ENCODE measurements around the gene ATP10D. TPM values are rescaled to one million over a fixed set of nuclear protein-coding genes. Genes with fewer than 3 reads are reported as not detected.
"Not testable (repeated sequence)": the region's sequence is repeated elsewhere in the genome, so short reads cannot be mapped to it uniquely, and the experiment has no call there.

Gene ATP10D
- total and polyA plus RNA-seq, 4 donors = 9.3 to 57.4 (median 41.3) TPM

DNA sequence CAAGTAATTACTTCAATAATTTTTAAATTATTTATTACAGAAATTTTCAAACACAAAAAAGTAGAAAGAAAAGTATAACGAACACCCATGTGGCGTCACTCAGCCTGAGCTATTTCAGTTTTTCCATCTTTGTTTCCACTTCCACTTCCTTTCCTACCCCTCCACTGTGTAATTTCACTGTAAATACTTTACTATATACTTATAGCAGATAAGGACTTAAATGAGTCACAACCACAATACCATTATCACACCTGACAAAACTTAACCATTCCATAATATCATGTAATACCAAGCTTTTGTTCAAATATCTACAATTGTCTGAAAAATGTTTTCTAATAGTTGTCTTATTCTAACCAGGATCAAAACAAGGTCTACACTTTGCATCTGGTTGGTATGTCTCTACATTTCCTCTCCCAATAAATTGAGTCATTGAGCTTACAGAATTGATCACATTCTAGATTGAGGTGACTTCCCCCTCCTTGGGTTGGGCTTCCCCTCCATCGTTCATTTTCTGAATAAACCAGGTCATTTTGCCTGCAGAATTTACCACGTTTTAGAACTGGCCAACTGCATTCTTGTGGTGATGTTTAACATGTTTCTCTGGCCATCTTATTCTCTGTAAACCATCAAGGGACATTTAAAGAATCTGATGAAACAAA is 48.7 kb downstream of the ATP10D start:
- ATAC-seq (ENCODE audit: low FRiP score) = no peak
- DNase-seq = no peak
- intact Hi-C loops (cut with DNase I) = loop anchor here (5.0 kb wide), 2 partner anchors 37 to 67 kb away; no protein-coding TSS in a partner anchor
- Histone ChIP-seq H3K36me3 (ENCODE audit: control insufficient read depth in 1 of 2, insufficient read depth in 2 of 2, low read length in 1 of 2) (peaks cover 0 to 4% of the 10 kb centered on the region in 2 donors), H3K9me3 (ENCODE audit: control insufficient read depth, low read length) (no peaks in the 10 kb centered on the region), H3K27me3 (ENCODE audit: control insufficient read depth in 1 of 2, insufficient read depth in 2 of 2, low read length in 1 of 2) (no peaks in the 10 kb centered on the region), H3K4me1 (ENCODE audit: control insufficient read depth in 1 of 2, insufficient read depth in 2 of 2, low read length in 2 of 2) (peaks cover 6 to 12% of the 10 kb centered on the region in 2 donors), H3K27ac (ENCODE audit: low read depth in 1 of 2, low read length in 2 of 2) (no peak overlapping the region), H3K4me3 (ENCODE audit: low read length in 2 of 2) (no peak overlapping the region)
- WGBS, 2 donors = 76 to 78% methylated on average over 4 of the region's 4 CpGs

DNA sequence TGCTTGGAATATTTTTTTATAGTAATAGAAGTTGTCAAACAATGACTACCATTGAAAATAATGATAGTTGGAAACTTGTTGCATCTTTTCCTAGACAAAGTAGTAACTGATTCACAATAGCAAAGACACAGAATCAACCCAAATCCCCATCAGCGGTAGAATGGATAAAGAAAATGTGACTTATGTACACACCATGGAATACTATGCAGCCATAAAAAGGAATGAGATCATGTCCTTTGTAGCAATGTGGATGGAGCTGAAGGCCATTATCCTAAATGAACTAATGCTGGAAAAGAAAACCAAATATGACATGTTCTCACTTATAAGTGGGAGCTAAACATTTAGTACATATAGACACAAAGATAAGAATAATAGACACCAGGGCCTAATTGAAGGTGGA is 49.7 kb downstream of the ATP10D start:
- intact Hi-C loops (cut with DNase I) = loop anchor here (5.0 kb wide), 2 partner anchors 37 to 67 kb away; no protein-coding TSS in a partner anchor
- WGBS, 2 donors = 100% methylated on average over 1 of the region's 1 CpG
- no peak for ATAC-seq (ENCODE audit: low FRiP score)

DNA sequence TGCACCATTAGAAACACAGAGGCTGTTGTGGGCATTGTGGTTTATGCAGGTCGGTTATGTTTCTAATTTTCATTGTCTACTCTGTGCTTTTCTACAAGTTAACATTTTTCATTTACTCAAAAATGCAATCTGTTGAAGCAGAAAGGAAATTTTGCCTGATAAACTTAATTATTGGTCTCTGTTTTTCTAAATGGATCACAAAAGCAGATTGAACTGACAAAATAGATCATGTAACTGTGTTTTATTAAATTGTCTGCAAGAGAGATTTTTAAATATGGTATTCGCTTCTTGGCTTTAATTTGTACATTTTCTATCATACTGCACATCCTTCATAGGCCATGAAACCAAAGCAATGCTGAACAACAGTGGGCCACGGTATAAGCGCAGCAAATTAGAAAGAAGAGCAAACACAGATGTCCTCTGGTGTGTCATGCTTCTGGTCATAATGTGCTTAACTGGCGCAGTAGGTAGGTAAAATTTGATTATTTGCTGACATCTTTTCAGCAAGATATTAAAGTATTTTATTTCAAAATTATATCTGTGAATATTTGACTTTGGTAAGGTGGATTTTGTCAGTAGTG is 50.6 kb downstream of the ATP10D start:
- WGBS, 2 donors = 97% methylated on average over 5 of the region's 5 CpGs
- intact Hi-C loops (cut with DNase I) = no loop called here
- peaks cover 2 to 4% of the 10 kb centered on the region in 2 donors for H3K36me3 ChIP-seq (ENCODE audit: control insufficient read depth in 1 of 2, insufficient read depth in 2 of 2, low read length in 1 of 2)
- H3K27me3 ChIP-seq (ENCODE audit: control insufficient read depth in 1 of 2, insufficient read depth in 2 of 2, low read length in 1 of 2) = no peaks in the 10 kb centered on the region
- no peaks in the 10 kb centered on the region for H3K9me3 ChIP-seq (ENCODE audit: control insufficient read depth, low read length)
- ATAC-seq (ENCODE audit: low FRiP score) (no peak), DNase-seq (no peak)
- no peak overlapping the region for H3K27ac ChIP-seq (ENCODE audit: low read depth in 1 of 2, low read length in 2 of 2)
- no peak overlapping the region for H3K4me3 ChIP-seq (ENCODE audit: low read length in 2 of 2)
- H3K4me1 ChIP-seq (ENCODE audit: control insufficient read depth in 1 of 2, insufficient read depth in 2 of 2, low read length in 2 of 2) = peaks cover 6 to 12% of the 10 kb centered on the region in 2 donors

More for the DNA sequence above, 49.7 kb downstream of the ATP10D start:
- no peaks in the 10 kb centered on the region for H3K27me3 ChIP-seq (ENCODE audit: control insufficient read depth in 1 of 2, insufficient read depth in 2 of 2, low read length in 1 of 2)
- peaks cover 0 to 4% of the 10 kb centered on the region in 2 donors for H3K36me3 ChIP-seq (ENCODE audit: control insufficient read depth in 1 of 2, insufficient read depth in 2 of 2, low read length in 1 of 2)
- H3K27ac ChIP-seq (ENCODE audit: low read depth in 1 of 2, low read length in 2 of 2) = no peak overlapping the region
- DNase-seq = no peak
- H3K4me1 ChIP-seq (ENCODE audit: control insufficient read depth in 1 of 2, insufficient read depth in 2 of 2, low read length in 2 of 2) = peaks cover 6 to 12% of the 10 kb centered on the region in 2 donors
- H3K4me3 ChIP-seq (ENCODE audit: low read length in 2 of 2) = no peak overlapping the region
- H3K9me3 ChIP-seq (ENCODE audit: control insufficient read depth, low read length) = no peaks in the 10 kb centered on the region

DNA sequence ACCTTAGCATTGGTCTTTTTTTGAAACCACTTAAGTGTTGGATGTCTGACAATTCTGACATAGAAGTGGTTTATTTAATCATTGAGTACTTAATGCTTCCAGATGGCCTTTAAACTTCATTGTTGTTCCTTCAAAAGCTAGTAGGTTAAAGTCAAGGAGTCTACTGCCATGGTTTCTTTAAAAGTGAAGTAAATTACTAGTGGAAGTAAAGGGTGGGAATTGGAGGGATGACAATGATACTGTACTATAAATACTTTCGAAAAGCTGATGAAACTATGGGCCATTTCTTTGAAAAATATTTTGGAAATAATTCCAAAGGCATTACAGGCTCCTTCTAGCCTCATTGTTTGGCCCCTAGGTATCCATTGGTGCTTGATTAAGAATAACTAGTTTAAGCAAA is 51.9 kb downstream of the ATP10D start:
- no peaks in the 10 kb centered on the region for H3K27me3 ChIP-seq (ENCODE audit: control insufficient read depth in 1 of 2, insufficient read depth in 2 of 2, low read length in 1 of 2)
- intact Hi-C loops (cut with DNase I) = no loop called here
- H3K4me1 ChIP-seq (ENCODE audit: control insufficient read depth in 1 of 2, insufficient read depth in 2 of 2, low read length in 2 of 2) = peaks cover 0 to 5% of the 10 kb centered on the region in 2 donors
- no peaks in the 10 kb centered on the region for H3K9me3 ChIP-seq (ENCODE audit: control insufficient read depth, low read length)
- H3K36me3 ChIP-seq (ENCODE audit: control insufficient read depth in 1 of 2, insufficient read depth in 2 of 2, low read length in 1 of 2) = peaks cover 2 to 4% of the 10 kb centered on the region in 2 donors
- 0% methylated on average over 1 of the region's 1 CpG for WGBS, 2 donors
- no peak overlapping the region for H3K27ac ChIP-seq (ENCODE audit: low read depth in 1 of 2, low read length in 2 of 2)
- no peak overlapping the region for H3K4me3 ChIP-seq (ENCODE audit: low read length in 2 of 2)
- ATAC-seq (ENCODE audit: low FRiP score) = no peak
- DNase-seq = no peak

DNA sequence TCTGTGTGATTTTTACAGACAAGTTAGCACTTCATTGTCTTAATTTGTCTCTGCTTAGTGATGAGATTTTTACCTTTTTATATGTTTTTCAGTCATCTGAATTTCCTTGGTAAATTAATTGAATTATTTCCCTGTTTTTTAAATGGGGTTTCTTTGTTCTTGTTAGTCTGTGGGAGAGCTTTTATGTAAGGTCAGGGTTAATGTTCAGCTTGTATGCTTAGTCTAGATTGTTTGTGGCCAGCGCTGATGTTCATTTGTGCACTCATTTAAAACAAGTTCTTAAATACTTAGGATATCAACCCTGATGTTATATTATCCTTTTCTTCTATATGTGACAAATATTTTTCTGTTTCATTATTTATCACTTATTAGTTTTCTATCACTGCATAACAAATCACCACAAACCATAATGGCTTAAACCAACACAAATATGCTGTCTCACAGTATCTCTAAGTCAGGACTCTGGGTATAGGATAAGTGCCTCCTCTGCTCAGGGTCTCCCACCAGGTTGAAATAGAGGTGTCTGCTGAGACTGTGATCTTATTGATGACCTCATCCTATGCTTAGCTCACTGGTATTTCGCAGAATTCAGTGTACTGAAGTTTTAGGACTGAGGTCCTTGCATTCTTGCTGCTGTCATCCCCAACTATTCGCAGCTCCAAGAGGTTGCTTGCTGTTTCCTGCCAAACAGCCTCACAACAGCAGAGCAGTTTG is 53.2 kb downstream of the ATP10D start:
- Histone ChIP-seq H3K4me3 (ENCODE audit: low read length in 2 of 2) (no peak overlapping the region), H3K4me1 (ENCODE audit: control insufficient read depth in 1 of 2, insufficient read depth in 2 of 2, low read length in 2 of 2) (peaks cover 0 to 1% of the 10 kb centered on the region in 2 donors), H3K36me3 (ENCODE audit: control insufficient read depth in 1 of 2, insufficient read depth in 2 of 2, low read length in 1 of 2) (peaks cover 2 to 4% of the 10 kb centered on the region in 2 donors), H3K27me3 (ENCODE audit: control insufficient read depth in 1 of 2, insufficient read depth in 2 of 2, low read length in 1 of 2) (no peaks in the 10 kb centered on the region), H3K27ac (ENCODE audit: low read depth in 1 of 2, low read length in 2 of 2) (peak overlapping the region in 1 of 2 donors; percentile 28), H3K9me3 (ENCODE audit: control insufficient read depth, low read length) (no peaks in the 10 kb centered on the region)
- WGBS, 2 donors = 75 to 83% methylated on average over 3 of the region's 3 CpGs
- no peak for ATAC-seq (ENCODE audit: low FRiP score)
- intact Hi-C loops (cut with DNase I) = no loop called here
- DNase-seq = no peak

DNA sequence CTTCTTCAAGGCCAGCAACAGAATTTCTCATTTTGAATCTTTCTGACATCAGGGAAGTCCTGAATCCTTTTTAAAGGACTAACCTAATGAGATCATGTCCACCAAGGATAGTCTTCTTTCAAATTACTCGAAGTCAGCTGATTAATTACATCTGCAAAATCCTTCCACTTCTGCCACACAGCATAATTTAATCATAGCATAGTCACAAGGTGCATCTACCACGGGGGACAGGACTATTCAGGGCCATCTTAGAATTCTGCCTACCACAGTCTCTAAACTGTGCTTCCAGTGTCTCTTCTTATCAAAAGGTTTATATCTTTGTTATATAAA is 53.7 kb downstream of the ATP10D start:
- no peak overlapping the region for H3K27ac ChIP-seq (ENCODE audit: low read depth in 1 of 2, low read length in 2 of 2)
- WGBS, 2 donors = 81 to 91% methylated on average over 2 of the region's 2 CpGs
- no peaks in the 10 kb centered on the region for H3K27me3 ChIP-seq (ENCODE audit: control insufficient read depth in 1 of 2, insufficient read depth in 2 of 2, low read length in 1 of 2)
- H3K4me1 ChIP-seq (ENCODE audit: control insufficient read depth in 1 of 2, insufficient read depth in 2 of 2, low read length in 2 of 2) = peaks cover 0 to 1% of the 10 kb centered on the region in 2 donors
- DNase-seq = no peak
- intact Hi-C loops (cut with DNase I) = no loop called here
- peaks cover 4 to 5% of the 10 kb centered on the region in 2 donors for H3K36me3 ChIP-seq (ENCODE audit: control insufficient read depth in 1 of 2, insufficient read depth in 2 of 2, low read length in 1 of 2)
- H3K4me3 ChIP-seq (ENCODE audit: low read length in 2 of 2) = no peak overlapping the region
- no peaks in the 10 kb centered on the region for H3K9me3 ChIP-seq (ENCODE audit: control insufficient read depth, low read length)
- ATAC-seq (ENCODE audit: low FRiP score) = no peak

DNA sequence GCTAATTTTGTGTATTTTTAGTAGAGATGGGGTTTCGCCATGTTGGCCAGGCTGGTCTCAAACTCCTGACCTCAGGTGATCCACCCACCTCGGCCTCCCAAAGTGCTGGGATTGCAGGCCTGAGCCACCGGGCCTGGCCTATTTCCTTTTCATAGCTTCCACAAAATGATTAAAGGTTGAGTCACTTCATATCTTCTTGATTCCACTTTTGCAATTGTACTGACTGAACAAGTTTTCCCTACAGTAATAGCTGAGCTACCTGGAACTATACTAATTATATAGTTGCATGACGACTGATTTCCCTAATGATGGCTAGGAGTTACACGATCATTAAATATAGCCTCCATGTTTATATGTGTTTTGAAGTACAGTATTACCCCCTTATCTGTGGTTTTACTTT is 57.6 kb downstream of the ATP10D start:
- H3K9me3 ChIP-seq (ENCODE audit: control insufficient read depth, low read length); intact Hi-C loops (cut with DNase I); H3K27me3 ChIP-seq (ENCODE audit: control insufficient read depth in 1 of 2, insufficient read depth in 2 of 2, low read length in 1 of 2); DNase-seq; H3K4me3 ChIP-seq (ENCODE audit: low read length in 2 of 2); ATAC-seq (ENCODE audit: low FRiP score); H3K4me1 ChIP-seq (ENCODE audit: control insufficient read depth in 1 of 2, insufficient read depth in 2 of 2, low read length in 2 of 2); H3K36me3 ChIP-seq (ENCODE audit: control insufficient read depth in 1 of 2, insufficient read depth in 2 of 2, low read length in 1 of 2); H3K27ac ChIP-seq (ENCODE audit: low read depth in 1 of 2, low read length in 2 of 2): not testable (repeated sequence)
- 75 to 90% methylated on average over 4 to 5 of the region's 5 CpGs for WGBS, 2 donors

DNA sequence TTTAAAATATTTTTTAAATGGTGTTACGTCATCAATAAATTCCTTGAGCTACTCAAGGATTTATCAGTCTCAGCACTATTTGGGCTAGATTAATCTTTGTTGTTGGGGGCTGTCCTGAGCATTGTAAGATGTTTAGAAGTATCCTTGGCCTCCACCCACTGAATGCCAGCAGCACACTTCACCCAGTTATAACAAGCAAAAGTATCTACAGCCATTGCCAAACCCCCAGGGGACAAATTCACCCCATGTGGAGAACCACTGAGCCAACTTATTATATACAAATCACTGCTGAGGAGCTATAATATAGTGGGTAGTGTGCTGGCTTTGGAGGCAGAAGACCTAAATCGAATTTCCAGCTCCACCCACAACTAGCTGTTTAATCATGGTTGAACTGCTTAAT is 58.3 kb downstream of the ATP10D start:
- DNase-seq (no peak), ATAC-seq (ENCODE audit: low FRiP score) (no peak)
- Histone ChIP-seq H3K27ac (ENCODE audit: low read depth in 1 of 2, low read length in 2 of 2) (no peak overlapping the region), H3K4me1 (ENCODE audit: control insufficient read depth in 1 of 2, insufficient read depth in 2 of 2, low read length in 2 of 2) (peaks cover 0 to 1% of the 10 kb centered on the region in 2 donors), H3K9me3 (ENCODE audit: control insufficient read depth, low read length) (no peaks in the 10 kb centered on the region), H3K4me3 (ENCODE audit: low read length in 2 of 2) (no peak overlapping the region), H3K27me3 (ENCODE audit: control insufficient read depth in 1 of 2, insufficient read depth in 2 of 2, low read length in 1 of 2) (no peaks in the 10 kb centered on the region), H3K36me3 (ENCODE audit: control insufficient read depth in 1 of 2, insufficient read depth in 2 of 2, low read length in 1 of 2) (peaks cover 6 to 8% of the 10 kb centered on the region in 2 donors)
- intact Hi-C loops (cut with DNase I) = no loop called here
- 45 to 69% methylated on average over 2 of the region's 2 CpGs for WGBS, 2 donors
